H7 (cell line): ENCODE data around the gene DDX31. TPM values are rescaled to one million over a fixed set of nuclear protein-coding genes. Genes with fewer than 3 reads are reported as not detected.
A peak's percentile ranks its signal among the peaks of the same experiment; 100 is the strongest.

Experiments used
- DNase-seq: peaks from one replicate; pipeline ENCODE4 v3.0.0; 2012
- H3K27me3 ChIP-seq: 2 replicates; pipeline ENCODE4 v1.6.0; 2011; ENCODE audit warnings: mild to moderate bottlenecking, low read length; ENCODE audit not compliant: control insufficient read depth, insufficient read depth
- H3K36me3 ChIP-seq: replicated peaks from 2 replicates; pipeline ENCODE4 v1.5.1; 2011; ENCODE audit warnings: low read length; ENCODE audit not compliant: control insufficient read depth, insufficient read depth
- H3K4me3 ChIP-seq: 2 replicates; pipeline ENCODE4 v1.5.1; 2011; ENCODE audit warnings: low read depth, mild to moderate bottlenecking, control low read depth, low read length, moderate library complexity; ENCODE audit not compliant: insufficient read depth
- total RNA-seq: library from RNA; depleted of rRNA; stranded (reverse); fragments of >200 nt; shearing (Covaris generic); gene quantifications from 2 replicates; pipeline ENCODE4 v1.2.3, GENCODE V29; 2014

The DDX31 gene
- total RNA-seq, 1 experiment from 2014 or later = 28.9 TPM

GRCh38 chr9:132663117-132663516, 6.7 kb downstream of the DDX31 start:
- Histone ChIP-seq H3K4me3 (no peak overlapping the region), H3K36me3 (peaks cover 10% of the 10 kb centered on the region)
- peak; percentile 53 for DNase-seq

DNA sequence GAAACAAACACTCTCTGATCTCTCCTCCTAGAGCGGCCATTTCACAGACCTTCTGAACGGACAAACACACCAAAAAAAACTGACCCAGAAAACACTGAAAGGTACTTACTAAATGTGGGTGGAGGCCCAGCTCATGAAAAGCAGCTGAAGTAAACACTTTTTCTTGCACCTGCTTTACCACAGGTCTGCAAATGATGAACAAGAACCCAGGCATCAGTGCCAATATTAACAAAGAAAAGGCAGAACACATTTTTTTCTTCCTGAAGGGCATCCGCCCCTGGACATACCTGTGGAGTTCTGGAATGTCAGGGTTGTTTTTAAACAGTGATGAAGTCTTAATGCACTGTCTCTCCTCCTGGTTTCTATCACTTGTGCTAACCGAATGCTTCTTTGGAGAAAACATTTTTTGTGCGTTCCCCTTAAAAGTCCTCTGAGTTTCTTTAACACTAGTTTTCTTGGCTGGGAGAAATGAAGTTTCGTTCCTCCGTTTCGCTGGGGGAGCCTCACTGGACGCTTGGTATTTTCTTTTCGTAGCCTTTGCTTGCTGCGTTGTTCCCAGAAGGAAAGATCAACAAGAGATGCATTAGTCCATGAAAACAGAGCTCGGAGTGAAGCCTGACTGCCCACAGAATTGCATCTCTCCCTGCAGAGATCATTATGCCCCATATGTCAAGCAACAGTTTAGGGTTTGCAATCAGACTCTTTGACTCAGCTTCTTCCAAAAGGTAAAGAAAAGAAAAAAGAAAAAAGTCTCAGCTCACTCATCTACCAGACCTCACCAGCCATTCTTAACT, 7.4 kb downstream of the DDX31 start:
- DNase-seq = no peak
- no peak overlapping the region for H3K4me3 ChIP-seq
- H3K36me3 ChIP-seq = peaks cover 13% of the 10 kb centered on the region
- no peaks in the 10 kb centered on the region for H3K27me3 ChIP-seq

More at GRCh38 chr9:132663117-132663516, 6.7 kb downstream of the DDX31 start:
- no peaks in the 10 kb centered on the region for H3K27me3 ChIP-seq

DNA sequence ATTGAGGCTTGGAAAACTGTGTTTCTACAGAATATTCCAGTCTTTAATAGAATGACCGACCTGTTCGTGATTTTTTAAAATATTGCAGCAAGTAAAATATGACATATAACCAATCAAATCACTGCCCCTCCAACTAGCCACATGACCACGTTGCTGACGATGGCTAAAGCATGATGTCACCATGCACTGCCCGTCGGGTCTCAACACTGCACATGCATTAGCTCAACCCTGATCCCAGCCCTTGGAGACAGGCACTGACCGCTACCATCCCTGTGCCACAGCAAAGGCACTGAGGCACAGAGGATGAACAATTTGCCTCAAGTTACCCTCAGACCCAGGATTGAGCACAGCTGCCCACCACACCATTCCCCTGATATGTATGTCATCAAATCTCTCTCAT, 13.5 kb downstream of the DDX31 start:
- H3K36me3 ChIP-seq = peaks cover 13% of the 10 kb centered on the region
- no peak for DNase-seq

DNA sequence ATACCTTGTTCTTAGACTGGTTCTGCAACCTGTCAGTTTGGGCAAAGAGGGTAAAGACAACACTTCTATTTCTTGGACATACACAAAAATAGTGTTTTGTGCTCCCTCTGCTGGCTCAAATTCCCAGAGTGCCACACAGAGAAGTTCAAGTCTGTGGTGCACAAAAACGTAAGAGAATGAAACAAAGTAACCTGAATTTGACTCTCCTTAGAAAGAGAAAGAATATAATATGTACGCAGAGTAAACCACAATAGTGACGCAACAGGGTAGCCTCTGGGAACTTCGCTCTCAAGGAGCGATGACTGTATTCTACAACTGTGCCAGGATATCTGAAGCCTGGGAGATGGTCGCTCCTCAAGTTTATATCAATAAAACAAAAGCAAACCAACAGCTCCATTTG, 18.5 kb downstream of the DDX31 start:
- H3K27me3 ChIP-seq = no peaks in the 10 kb centered on the region
- H3K4me3 ChIP-seq = no peak overlapping the region
- DNase-seq = no peak
- H3K36me3 ChIP-seq = peaks cover 19% of the 10 kb centered on the region

More for the DNA sequence above, 13.5 kb downstream of the DDX31 start:
- Histone ChIP-seq H3K27me3 (no peaks in the 10 kb centered on the region), H3K4me3 (no peak overlapping the region)

- Histone ChIP-seq H3K4me3 (no peak overlapping the region), H3K36me3 (peaks cover 27% of the 10 kb centered on the region), H3K27me3 (no peaks in the 10 kb centered on the region)
- DNase-seq = no peak
These were observed 21.1 kb downstream of the DDX31 start for GRCh38 chr9:132648685-132649084.

GRCh38 chr9:132648283-132648682, 21.5 kb downstream of the DDX31 start:
- no peak for DNase-seq
- Histone ChIP-seq H3K4me3 (no peak overlapping the region), H3K36me3 (peaks cover 27% of the 10 kb centered on the region), H3K27me3 (no peaks in the 10 kb centered on the region)

GRCh38 chr9:132647806-132648205, 22.0 kb downstream of the DDX31 start:
- H3K36me3 ChIP-seq = peaks cover 28% of the 10 kb centered on the region
- no peak for DNase-seq

DNA sequence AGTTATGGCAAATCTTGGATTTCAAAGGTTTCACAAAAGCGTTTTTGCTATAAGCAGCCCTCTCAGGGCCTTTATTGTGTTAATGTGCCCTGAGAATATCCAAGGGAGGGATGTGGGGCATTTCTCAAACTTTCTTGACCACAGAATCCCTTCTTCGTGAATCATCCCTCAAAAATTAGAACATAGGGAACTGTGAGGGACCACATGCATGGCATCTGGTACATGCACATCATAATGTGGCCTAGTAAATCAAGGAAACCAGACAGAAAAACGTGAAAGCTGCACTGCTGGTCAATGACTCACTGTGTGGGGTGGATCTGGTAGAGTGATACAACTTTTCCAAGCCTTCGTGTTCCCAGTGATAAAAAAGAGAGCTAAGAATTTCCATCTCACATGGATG, 22.4 kb downstream of the DDX31 start:
- H3K4me3 ChIP-seq = no peak overlapping the region
- no peaks in the 10 kb centered on the region for H3K27me3 ChIP-seq
- H3K36me3 ChIP-seq = peaks cover 28% of the 10 kb centered on the region
- no peak for DNase-seq

More at GRCh38 chr9:132647806-132648205, 22.0 kb downstream of the DDX31 start:
- H3K27me3 ChIP-seq = no peaks in the 10 kb centered on the region
- H3K4me3 ChIP-seq = no peak overlapping the region

- no peak for DNase-seq
- Histone ChIP-seq H3K36me3 (peaks cover 28% of the 10 kb centered on the region), H3K4me3 (no peak overlapping the region)
These were observed 23.1 kb downstream of the DDX31 start for GRCh38 chr9:132646726-132647125.

DNA sequence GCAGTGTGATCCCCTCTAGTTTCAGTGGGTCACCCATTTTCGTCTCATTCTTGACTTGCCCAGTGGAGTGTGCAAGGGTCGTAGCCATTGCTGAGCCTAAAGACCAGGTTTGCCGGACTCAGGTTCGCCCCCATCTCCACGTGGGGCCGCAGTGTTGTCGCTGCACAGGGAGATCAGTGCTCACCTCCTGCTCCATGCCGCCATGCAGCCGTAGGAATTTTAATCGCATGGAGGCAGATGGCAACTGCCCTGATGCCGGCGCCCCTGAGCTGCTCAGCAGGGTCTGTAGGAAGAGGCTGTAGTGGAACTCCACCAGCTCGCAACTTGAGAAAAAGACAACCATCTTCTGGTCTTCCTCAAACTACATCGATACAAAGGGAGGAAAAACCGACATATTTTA, 24.1 kb downstream of the DDX31 start:
- no peak overlapping the region for H3K4me3 ChIP-seq
- no peak for DNase-seq
- no peaks in the 10 kb centered on the region for H3K27me3 ChIP-seq
- peaks cover 30% of the 10 kb centered on the region for H3K36me3 ChIP-seq

More at GRCh38 chr9:132646726-132647125, 23.1 kb downstream of the DDX31 start:
- no peaks in the 10 kb centered on the region for H3K27me3 ChIP-seq

- H3K36me3 ChIP-seq = peaks cover 28% of the 10 kb centered on the region
- no peak overlapping the region for H3K4me3 ChIP-seq
- DNase-seq = no peak
- H3K27me3 ChIP-seq = no peaks in the 10 kb centered on the region
These were observed 24.5 kb downstream of the DDX31 start for GRCh38 chr9:132645306-132645705.

- peak; percentile 49 for DNase-seq
- Histone ChIP-seq H3K4me3 (no peak overlapping the region), H3K27me3 (no peaks in the 10 kb centered on the region), H3K36me3 (peaks cover 23% of the 10 kb centered on the region)
These were observed 25.5 kb downstream of the DDX31 start for GRCh38 chr9:132644251-132644650.

DNA sequence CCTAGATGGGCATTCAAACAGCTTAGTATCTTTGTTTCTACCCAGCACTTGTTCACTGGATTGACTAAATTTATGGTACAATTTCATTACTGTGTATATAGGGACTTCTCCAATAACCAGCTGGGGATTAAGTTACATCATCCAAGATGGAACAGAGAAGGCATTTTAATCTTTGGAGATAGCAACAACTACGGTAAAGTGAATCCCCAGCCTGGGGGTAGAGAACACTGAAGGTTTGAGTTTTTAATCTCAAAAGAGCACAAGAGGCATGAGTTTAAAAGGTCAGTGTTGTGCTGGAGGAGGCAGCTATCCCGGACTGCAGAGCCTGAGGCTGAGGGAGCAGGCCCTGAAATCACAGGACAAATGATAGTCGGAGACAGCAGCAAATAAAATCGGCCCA, 28.6 kb downstream of the DDX31 start:
- H3K36me3 ChIP-seq = peaks cover 10% of the 10 kb centered on the region
- no peak overlapping the region for H3K4me3 ChIP-seq
- H3K27me3 ChIP-seq = no peaks in the 10 kb centered on the region
- DNase-seq = no peak

- Histone ChIP-seq H3K36me3 (peaks cover 3% of the 10 kb centered on the region), H3K4me3 (no peak overlapping the region), H3K27me3 (no peaks in the 10 kb centered on the region)
- no peak for DNase-seq
These were observed 30.5 kb downstream of the DDX31 start for GRCh38 chr9:132639322-132639721.

DNA sequence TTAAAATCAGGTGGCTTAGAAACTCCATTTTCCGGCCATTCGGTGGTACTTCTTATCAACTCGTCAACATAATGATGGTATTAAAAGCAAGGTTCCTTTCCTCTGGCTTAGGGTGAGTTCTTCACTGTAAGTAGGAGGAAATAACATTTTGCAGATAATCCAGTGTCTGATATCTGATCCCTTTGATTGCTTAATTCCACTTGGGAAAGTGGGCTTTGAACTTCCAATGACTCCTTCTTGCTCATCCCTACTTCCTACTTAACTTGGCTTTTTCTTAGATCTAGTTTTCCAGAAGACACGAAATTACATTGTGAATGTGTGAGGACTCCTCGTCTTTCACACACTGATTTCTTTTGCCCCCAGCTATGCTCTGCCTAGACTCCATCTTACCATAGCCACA, 31.5 kb downstream of the DDX31 start:
- Histone ChIP-seq H3K4me3 (no peak overlapping the region), H3K27me3 (no peaks in the 10 kb centered on the region), H3K36me3 (peaks cover 3% of the 10 kb centered on the region)
- DNase-seq = no peak
